Nephron (organoid): ENCODE measurements around the gene EHF.

Experiments
- H3K27ac Mint-ChIP-seq, 3 experiments: 2 replicates each; pipeline ENCODE4 v1.8.0; 2020; ENCODE audit warnings: mixed read lengths in 3 of 3, mild to moderate bottlenecking in 2 of 3, moderate library complexity in 1 of 3
- H3K27me3 Mint-ChIP-seq: 2 replicates; pipeline ENCODE4 v1.8.0; 2021; ENCODE audit warnings: low read depth, mild to moderate bottlenecking, moderate library complexity, mixed read lengths
- H3K36me3 Mint-ChIP-seq: 2 replicates; pipeline ENCODE4 v1.8.0; 2020; ENCODE audit warnings: low read depth, mixed read lengths
- H3K4me1 Mint-ChIP-seq: 2 replicates; pipeline ENCODE4 v1.8.0; 2020; ENCODE audit warnings: mixed read lengths
- H3K4me3 Mint-ChIP-seq, 3 experiments: 2 replicates each; pipeline ENCODE4 v1.8.0; 2020; ENCODE audit warnings: mild to moderate bottlenecking in 3 of 3, mixed read lengths in 3 of 3, moderate library complexity in 2 of 3
- H3K9me3 Mint-ChIP-seq: 2 replicates; pipeline ENCODE4 v1.8.0; 2020; ENCODE audit warnings: mixed read lengths
- CTCF ChIP-seq, 3 experiments: fragments of 200-600 bp; sonication (generic); IDR thresholded peaks; one replicate each; pipeline ENCODE4 v1.5.0; 2021; ENCODE audit warnings: antibody characterized with exemption in 3 of 3; ENCODE audit not compliant: unreplicated experiment in 3 of 3

The EHF gene

GRCh38 chr11:34619062-34619516 lies 1.8 kb upstream of the EHF start:
- no peaks in the 10 kb centered on the region for H3K9me3 Mint-ChIP-seq
- H3K27me3 Mint-ChIP-seq, result no peaks in the 10 kb centered on the region
- H3K36me3 Mint-ChIP-seq, result no peaks in the 10 kb centered on the region

GRCh38 chr11:34620202-34620601 lies 691 bp upstream of the EHF start:
- Mint-ChIP-seq H3K9me3 (no peaks in the 10 kb centered on the region), H3K27ac (peak overlapping the region in 2 of 3 experiments; percentile 53 to 91), H3K4me3 (no peak overlapping the region), H3K4me1 (no peaks in the 10 kb centered on the region), H3K36me3 (no peaks in the 10 kb centered on the region), H3K27me3 (no peaks in the 10 kb centered on the region)
- no peak for TF ChIP-seq CTCF (IDR thresholded peaks at IDR 0.05; ENCODE audit: unreplicated experiment in 3 of 3)

More at GRCh38 chr11:34619062-34619516, 1.8 kb upstream of the EHF start:
- Mint-ChIP-seq H3K4me3 (no peak overlapping the region), H3K27ac (peak overlapping the region in 1 of 3 experiments; percentile 33), H3K4me1 (peaks cover 8% of the 10 kb centered on the region)
- TF ChIP-seq CTCF (IDR thresholded peaks at IDR 0.05; ENCODE audit: unreplicated experiment in 3 of 3), result no peak

GRCh38 chr11:34621876-34622275 lies 983 bp downstream of the EHF start:
- peak overlapping the region in 2 of 3 experiments; percentile 53 to 91 for H3K27ac Mint-ChIP-seq
- H3K4me1 Mint-ChIP-seq, result no peaks in the 10 kb centered on the region
- no peak for TF ChIP-seq CTCF (IDR thresholded peaks at IDR 0.05; ENCODE audit: unreplicated experiment in 3 of 3)
- no peaks in the 10 kb centered on the region for H3K36me3 Mint-ChIP-seq
- H3K27me3 Mint-ChIP-seq, result no peaks in the 10 kb centered on the region
- no peaks in the 10 kb centered on the region for H3K9me3 Mint-ChIP-seq
- no peak overlapping the region for H3K4me3 Mint-ChIP-seq

- no peaks in the 10 kb centered on the region for H3K4me1 Mint-ChIP-seq
- H3K27me3 Mint-ChIP-seq, result no peaks in the 10 kb centered on the region
- H3K4me3 Mint-ChIP-seq, result no peak overlapping the region
- TF ChIP-seq CTCF (IDR thresholded peaks at IDR 0.05; ENCODE audit: unreplicated experiment in 3 of 3), result no peak
- no peaks in the 10 kb centered on the region for H3K36me3 Mint-ChIP-seq
- H3K27ac Mint-ChIP-seq, result no peak overlapping the region
- no peaks in the 10 kb centered on the region for H3K9me3 Mint-ChIP-seq
Observed at GRCh38 chr11:34623463-34623862, 2.6 kb downstream of the EHF start.

GRCh38 chr11:34624069-34624468 lies 3.2 kb downstream of the EHF start:
- no peaks in the 10 kb centered on the region for H3K36me3 Mint-ChIP-seq
- H3K27me3 Mint-ChIP-seq, result no peaks in the 10 kb centered on the region
- no peak for TF ChIP-seq CTCF (IDR thresholded peaks at IDR 0.05; ENCODE audit: unreplicated experiment in 3 of 3)
- no peak overlapping the region for H3K4me3 Mint-ChIP-seq
- no peak overlapping the region for H3K27ac Mint-ChIP-seq
- no peaks in the 10 kb centered on the region for H3K9me3 Mint-ChIP-seq
- no peaks in the 10 kb centered on the region for H3K4me1 Mint-ChIP-seq

- H3K9me3 Mint-ChIP-seq, result no peaks in the 10 kb centered on the region
- no peaks in the 10 kb centered on the region for H3K27me3 Mint-ChIP-seq
- no peak overlapping the region for H3K27ac Mint-ChIP-seq
- H3K4me3 Mint-ChIP-seq, result no peak overlapping the region
- peaks cover 3% of the 10 kb centered on the region for H3K4me1 Mint-ChIP-seq
- TF ChIP-seq CTCF (IDR thresholded peaks at IDR 0.05; ENCODE audit: unreplicated experiment in 3 of 3), result no peak
- H3K36me3 Mint-ChIP-seq, result no peaks in the 10 kb centered on the region
Observed at GRCh38 chr11:34625576-34625975, 4.7 kb downstream of the EHF start.
